ENCODE results near the gene PSME4.
"Not testable (repeated sequence)": the region's sequence is repeated elsewhere in the genome, so short reads cannot be mapped to it uniquely, and the experiment has no call there.

PSME4 gene

DNA sequence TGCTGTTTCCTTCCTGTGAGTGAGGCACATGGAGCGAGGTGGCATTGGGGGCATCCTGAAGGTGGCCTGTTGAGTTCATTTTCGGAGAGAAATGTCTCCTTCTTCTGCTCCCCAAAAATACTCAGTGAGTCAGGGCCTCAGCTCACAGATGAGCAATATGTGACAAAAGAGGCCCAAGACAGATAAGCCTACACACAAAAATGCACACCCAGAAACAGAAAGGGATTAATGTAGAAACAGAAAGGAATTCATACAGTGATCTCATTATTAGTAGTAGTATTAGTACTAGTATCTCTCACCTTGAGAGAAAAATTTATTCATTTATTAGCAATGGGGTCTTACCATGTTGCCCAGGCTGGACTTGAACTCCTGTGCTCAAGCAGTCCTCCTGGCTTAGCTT, 116.1 kb downstream of the PSME4 start:
- DNase-seq, result no peak
- TF ChIP-seq GATA1 (IDR thresholded peaks at IDR 0.05; ENCODE audit: low read depth, low read length) (no peak), POLR2A (IDR thresholded peaks at IDR 0.05; ENCODE audit: low read length) (no peak)

DNA sequence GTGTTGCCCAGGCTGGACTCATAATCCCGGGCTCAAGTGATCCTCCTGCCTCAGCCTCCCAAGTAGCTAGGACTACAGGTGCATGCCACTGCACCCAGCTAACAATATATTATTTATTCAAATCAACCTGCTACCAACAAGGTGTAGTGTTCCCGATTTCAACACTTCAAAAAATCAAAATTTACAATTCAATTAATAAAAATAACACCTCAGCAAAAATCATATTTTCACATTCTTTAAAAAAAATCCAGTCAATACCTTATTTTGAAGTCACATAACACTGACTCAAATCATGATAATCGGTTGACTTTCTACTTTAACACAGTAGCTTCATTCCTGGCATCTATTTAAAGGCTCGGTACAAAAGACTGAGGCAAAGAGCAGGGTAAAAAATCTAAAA, 118.3 kb downstream of the PSME4 start:
- TF ChIP-seq GATA1 (IDR thresholded peaks at IDR 0.05; ENCODE audit: low read depth, low read length) (no peak), POLR2A (IDR thresholded peaks at IDR 0.05; ENCODE audit: low read length) (no peak)

GRCh38 chr2:53851052-53851757, 119.6 kb downstream of the PSME4 start:
- DNase-seq, result not testable (repeated sequence)

More for the DNA sequence above, 118.3 kb downstream of the PSME4 start:
- no peak for DNase-seq

GRCh38 chr2:53848062-53848461, 122.7 kb downstream of the PSME4 start:
- no peak for TF ChIP-seq POLR2A (IDR thresholded peaks at IDR 0.05; ENCODE audit: low read length)
- TF ChIP-seq GATA1 (IDR thresholded peaks at IDR 0.05; ENCODE audit: low read depth, low read length), result no peak
- no peak for DNase-seq

GRCh38 chr2:53843595-53843994, 127.2 kb downstream of the PSME4 start:
- no peak for TF ChIP-seq GATA1 (IDR thresholded peaks at IDR 0.05; ENCODE audit: low read depth, low read length)
- no peak for TF ChIP-seq POLR2A (IDR thresholded peaks at IDR 0.05; ENCODE audit: low read length)
- no peak for DNase-seq

DNA sequence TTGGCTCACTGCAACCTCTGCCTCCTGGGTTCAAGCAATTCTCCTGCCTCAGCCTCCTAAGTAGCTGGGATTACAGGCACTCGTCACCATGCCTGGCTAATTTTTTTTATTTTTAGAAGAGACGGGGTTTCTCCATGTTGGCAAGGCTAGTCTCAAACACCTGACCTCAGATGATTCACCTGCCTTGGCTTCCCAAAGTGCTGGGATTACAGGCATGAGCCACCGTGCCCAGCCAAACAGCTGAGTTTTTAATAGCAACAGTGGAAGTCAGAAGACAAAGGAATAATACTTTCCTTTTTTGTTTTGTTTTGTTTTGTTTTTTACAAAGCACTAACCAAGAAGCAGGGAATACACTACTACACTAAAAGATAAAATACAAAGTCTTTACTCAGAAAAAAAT, 127.9 kb downstream of the PSME4 start:
- no peak for TF ChIP-seq GATA1 (IDR thresholded peaks at IDR 0.05; ENCODE audit: low read depth, low read length)
- TF ChIP-seq POLR2A (IDR thresholded peaks at IDR 0.05; ENCODE audit: low read length), result no peak
- no peak for DNase-seq

DNA sequence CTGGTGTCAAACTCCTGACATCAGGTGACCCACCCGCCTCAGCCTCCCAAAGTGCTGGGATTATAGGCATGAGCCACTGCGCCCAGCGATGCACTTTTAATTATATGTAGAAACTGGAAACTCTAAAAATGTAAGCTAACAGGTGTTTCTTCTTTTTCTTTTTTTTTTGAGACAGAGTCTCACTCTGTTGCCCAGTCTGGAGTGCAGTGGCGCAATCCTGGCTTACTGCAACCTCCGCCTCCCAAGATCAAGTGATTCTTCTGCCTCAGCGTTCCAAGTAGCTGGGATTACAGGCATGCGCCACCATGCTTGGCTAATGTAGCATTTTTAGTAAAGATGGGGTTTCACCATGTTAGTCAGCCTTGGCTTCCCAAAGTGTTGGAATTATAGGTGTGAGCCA, 129.1 kb downstream of the PSME4 start:
- not testable (repeated sequence) for DNase-seq

GRCh38 chr2:53840580-53840979, 130.2 kb downstream of the PSME4 start:
- TF ChIP-seq GATA1 (IDR thresholded peaks at IDR 0.05; ENCODE audit: low read depth, low read length), result no peak
- no peak for TF ChIP-seq POLR2A (IDR thresholded peaks at IDR 0.05; ENCODE audit: low read length)
- DNase-seq, result no peak

GRCh38 chr2:53829980-53830290, 140.9 kb downstream of the PSME4 start:
- DNase-seq, result not testable (repeated sequence)

DNA sequence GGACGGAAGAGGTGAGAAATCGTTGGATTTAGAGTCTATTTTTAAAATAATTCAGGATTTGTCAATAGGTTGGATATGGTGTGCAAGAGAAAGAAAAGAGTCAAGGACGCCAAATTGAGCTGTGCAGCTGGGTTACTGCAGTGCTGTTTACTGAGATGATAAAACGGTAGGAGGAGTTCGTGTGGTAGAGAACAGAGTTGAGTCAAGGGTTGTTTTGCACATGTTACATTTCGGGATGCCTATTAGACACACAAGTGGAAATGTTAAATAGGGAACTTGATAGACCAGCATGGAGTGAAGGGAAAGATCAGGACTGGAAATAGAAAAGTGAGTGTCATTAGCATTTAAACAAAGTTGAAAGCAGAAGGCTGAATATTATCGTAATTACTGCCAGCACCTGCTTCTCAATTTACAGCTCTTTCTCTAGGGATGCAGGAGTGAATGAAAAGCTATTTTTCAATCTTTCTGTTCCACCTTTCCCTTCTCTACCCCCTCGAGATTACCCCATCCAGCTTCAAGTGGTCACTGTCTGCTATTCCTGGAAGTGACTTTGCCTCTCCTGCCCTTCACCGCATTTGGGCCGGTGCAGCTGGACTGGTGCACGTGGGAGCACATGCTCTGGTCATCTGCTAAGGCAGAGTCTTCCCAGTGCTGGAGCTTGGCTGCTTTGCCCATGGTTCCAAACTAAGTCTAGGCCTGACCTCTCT, 141.4 kb downstream of the PSME4 start:
- TF ChIP-seq GATA1 (IDR thresholded peaks at IDR 0.05; ENCODE audit: low read depth, low read length) (no peak), POLR2A (IDR thresholded peaks at IDR 0.05; ENCODE audit: low read length) (no peak)
- DNase-seq, result no peak

DNA sequence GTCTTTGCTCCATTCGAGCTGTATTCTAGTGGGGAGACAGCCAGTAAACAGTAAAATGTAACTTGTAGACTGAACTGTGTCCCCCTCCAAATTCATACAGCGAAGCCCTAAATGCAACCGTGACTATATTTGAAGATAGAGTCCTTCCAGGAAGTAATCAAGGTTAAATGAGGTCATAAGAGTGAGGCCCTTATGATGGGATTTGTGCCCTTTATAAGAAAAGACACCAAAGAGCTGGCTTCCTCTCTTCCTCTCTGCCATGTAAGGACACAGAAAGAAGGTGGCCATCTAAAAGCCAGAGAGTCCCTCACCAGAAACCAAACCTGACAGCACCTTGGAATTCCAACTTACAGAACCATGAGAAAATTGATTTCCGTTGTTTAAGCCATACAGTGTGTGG, 142.5 kb downstream of the PSME4 start:
- TF ChIP-seq POLR2A (IDR thresholded peaks at IDR 0.05; ENCODE audit: low read length), result no peak
- no peak for TF ChIP-seq GATA1 (IDR thresholded peaks at IDR 0.05; ENCODE audit: low read depth, low read length)
- DNase-seq, result no peak

DNA sequence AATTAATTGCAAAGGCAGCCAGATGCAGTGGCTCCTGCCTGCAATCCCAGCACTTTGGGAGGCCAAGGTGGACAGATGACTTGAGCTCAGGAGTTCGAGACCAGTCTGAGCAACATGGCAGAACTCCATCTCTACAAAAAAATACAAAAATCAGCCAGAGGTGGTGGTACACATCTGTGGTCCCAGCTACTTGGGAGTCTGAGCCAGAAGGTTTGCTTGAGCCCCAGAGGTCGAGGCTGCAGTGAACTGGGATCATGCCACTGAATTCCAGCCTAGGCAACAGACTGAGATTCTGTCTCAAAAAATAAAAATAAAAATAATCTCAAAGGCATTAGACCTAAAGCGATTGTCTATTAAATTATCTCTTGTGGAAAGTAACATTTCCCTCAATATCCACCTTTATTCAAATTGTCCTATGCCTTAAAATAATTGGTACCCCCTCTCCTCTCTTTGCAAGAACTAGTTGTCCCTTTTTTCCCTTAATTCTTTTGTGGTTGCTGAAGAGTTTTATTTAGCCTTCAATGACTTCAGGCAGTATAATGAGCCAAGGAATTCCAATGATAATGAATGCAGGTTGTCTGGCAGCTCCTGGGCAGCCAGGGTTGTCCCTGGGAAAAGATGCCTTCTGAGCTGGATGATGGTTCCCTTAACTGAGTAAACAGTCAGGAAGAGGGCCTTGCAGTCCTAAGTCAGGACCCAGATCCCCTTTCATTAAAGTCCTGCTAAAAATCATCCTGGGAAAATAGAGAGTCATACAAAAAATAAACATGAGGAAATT, 143.2 kb downstream of the PSME4 start:
- no peak for TF ChIP-seq POLR2A (IDR thresholded peaks at IDR 0.05; ENCODE audit: low read length)
- no peak for TF ChIP-seq GATA1 (IDR thresholded peaks at IDR 0.05; ENCODE audit: low read depth, low read length)
- DNase-seq, result no peak

- no peak for TF ChIP-seq POLR2A (IDR thresholded peaks at IDR 0.05; ENCODE audit: low read length)
- no peak for TF ChIP-seq GATA1 (IDR thresholded peaks at IDR 0.05; ENCODE audit: low read depth, low read length)
- DNase-seq, result no peak
These were observed 144.0 kb downstream of the PSME4 start for GRCh38 chr2:53826587-53827397.

GRCh38 chr2:53826030-53826410, 144.8 kb downstream of the PSME4 start:
- DNase-seq, result no peak
- TF ChIP-seq POLR2A (IDR thresholded peaks at IDR 0.05; ENCODE audit: low read length), result no peak

DNA sequence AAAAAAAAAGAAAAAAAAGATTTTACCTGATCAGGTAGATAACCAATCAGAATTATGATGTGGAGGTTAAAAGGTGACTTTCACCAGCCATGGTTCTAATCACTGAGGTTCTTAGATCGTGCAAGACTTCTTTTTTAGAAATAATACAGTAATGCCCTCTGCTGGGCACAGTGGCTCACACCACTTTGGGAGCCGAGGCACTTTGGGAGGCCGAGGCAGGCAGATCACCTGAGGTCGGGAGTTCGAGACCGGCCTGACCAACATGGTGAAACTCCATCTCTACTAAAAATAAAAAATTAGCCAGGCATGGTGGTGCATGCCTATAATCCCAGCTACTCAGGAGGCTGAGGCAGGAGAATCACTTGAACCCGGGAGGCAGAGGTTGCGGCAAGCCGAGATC, 147.2 kb downstream of the PSME4 start:
- peak; percentile 23 to 54 for DNase-seq

All from erythroblast (primary cell).